C4-2B (cell line): ENCODE data around the gene PLCG2.

ENCODE experiments used
- H3K27ac ChIP-seq: fragments of 450-650 bp; 2 replicates; pipeline ENCODE4 v1.5.1; 2017
- CTCF ChIP-seq: fragments of 450-650 bp; conservative IDR thresholded peaks from 2 replicates; pipeline ENCODE4 v1.5.1; 2017; ENCODE audit warnings: mild to moderate bottlenecking
- ZFX ChIP-seq: fragments of 450-650 bp; IDR thresholded peaks from 2 replicates; pipeline ENCODE4 v1.6.1; 2017

The PLCG2 gene

DNA sequence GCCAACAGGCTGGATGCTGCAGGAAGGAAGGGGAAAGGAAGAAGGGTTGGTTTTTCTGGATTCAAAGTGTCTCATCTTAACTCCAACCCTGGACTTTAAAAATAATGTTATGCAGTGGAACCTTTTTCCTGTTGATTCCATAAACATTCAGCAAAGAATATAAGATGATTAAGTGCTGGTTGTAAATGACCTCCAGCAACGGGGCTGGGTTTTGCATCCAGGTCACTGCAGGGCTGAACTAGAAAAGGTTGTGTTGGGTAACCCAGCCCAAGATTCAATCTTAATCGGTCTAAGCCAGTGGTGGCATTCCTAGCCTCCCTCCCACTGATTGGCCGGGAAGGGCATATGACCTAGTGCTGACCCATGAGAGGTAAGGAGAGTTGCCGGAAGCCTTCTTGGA lies 34.2 kb upstream of the PLCG2 start:
- TF ChIP-seq ZFX (no peak), CTCF (no peak)
- H3K27ac ChIP-seq = no peak overlapping the region

DNA sequence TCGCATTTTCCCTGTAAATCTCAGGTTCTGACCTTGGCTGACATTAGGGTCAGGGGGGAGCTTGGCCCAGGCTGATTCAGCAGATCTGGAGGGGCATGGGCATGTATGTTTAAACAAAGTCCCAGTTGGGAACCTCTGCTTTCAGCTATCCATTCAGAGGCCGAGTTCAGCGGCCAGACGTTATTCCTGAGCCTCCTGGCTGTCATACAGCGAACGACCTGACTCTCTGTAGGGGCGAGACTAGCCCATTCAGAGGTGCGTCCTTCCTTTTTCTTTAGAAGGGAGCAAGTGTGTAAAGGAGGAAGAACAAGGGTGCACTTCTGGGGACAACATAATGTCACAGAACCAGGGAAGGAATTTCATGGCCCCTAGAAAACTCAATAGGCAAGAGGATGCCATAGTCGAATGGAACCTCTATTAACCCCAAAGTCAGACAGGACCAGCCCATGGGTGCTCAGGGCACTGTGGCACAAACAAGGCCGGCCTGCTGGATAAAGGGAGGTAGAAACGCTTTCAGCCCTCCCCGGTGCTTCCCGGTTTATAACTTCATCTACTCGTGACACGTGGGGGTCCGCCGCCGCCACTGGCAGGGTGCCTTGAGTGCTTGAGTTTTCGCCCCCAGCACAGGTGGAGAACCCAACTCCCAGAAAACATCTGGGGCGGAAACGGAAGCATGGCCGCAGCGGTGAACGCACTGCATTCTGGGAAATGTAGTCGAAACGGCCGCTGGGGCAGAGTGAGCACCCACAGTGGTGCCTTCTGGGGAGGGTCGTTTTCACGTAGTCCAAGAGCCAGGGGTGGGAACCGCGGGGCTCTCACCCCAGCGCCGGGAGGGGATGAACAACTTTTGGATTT lies 33.2 kb upstream of the PLCG2 start:
- no peak overlapping the region for H3K27ac ChIP-seq
- TF ChIP-seq ZFX = no peak
- no peak for TF ChIP-seq CTCF

- TF ChIP-seq CTCF (no peak), ZFX (no peak)
- H3K27ac ChIP-seq = no peak overlapping the region
These were observed 32.5 kb upstream of the PLCG2 start for GRCh38 chr16:81746566-81746965.

DNA sequence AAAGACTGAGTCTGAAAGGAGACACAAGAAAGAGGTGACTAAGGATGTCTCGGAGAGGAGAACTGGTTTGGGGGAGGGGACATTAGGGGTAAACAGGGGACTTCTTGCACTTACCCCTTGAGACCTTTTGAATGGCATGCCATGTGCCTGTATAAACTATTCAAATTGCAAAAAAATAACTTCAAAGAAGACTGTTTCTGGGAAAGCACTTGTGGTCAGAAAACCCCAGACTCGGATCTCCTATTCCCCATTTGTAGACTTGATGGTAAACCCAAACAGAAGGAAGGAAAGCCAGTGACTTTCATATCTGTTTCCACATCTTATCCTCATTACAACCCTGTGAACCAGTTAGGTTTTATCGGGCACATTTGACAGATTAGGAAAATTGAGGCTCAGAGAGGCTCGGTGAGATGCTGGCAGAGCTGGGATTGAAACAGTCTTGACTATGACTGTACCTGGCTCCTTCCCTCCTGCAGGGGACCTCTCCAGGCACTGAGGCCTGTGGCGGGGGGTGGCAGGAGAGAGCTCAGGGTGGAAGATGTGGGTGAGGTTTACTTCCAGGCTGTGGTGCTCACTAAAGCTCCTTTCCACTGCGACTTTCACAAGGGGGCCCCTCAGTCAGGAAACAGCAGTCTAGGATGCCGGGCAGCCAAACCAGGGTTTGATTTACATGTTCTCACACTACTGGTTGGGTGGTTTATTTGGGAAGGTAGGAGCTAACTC lies 30.5 kb upstream of the PLCG2 start:
- H3K27ac ChIP-seq = no peak overlapping the region
- TF ChIP-seq CTCF (no peak), ZFX (no peak)

DNA sequence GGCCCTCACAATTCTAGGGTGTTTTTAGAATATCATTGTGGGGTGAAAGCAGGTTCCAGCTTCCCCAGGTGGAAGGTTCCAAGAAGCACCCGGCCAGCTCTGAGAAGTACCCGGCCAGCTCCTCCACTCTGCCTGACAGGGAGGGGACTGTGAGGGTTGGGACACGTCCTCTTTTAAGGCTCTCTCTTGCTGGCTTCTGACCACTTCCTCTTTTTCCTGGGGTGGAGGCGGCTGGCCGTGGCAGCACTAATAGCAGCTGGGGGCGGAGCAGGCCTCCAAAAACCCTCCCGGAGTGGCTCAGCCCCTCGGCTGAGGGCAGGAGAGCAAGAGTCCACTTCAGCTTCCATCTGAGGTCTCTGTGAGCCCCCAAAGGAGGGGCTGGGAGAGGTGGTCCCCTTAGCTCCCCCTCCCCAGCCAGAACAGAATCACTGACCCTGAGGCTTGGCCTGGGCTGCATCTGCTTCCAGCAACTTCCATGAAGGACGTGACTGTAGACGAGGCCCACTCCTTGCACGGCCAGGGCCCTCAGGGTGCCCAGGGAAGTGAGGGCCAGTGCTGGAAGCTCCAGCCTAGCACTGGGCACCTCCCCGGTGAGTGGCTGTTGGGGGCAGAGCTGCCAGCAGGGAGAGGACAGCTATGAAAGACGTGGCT lies 26.7 kb upstream of the PLCG2 start:
- TF ChIP-seq ZFX = no peak
- TF ChIP-seq CTCF = no peak
- no peak overlapping the region for H3K27ac ChIP-seq

DNA sequence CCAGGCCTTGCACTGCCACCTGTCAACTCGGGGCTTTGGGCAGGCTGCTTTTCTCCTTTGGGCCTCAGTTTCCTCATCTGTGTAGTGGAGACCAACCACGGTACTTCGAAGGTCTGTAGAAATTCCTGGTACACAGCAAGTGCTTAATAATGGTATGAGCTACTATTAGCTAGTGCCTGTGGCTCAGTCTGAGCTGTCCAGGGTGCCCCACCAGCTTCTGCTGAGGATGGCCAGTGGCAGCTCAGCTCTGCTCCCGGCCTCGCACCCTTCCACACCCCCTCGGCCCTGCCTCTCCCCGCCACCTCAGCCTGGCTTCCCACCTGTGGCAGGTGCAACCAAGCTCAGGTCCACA lies 26.2 kb upstream of the PLCG2 start:
- TF ChIP-seq ZFX = no peak
- no peak for TF ChIP-seq CTCF
- no peak overlapping the region for H3K27ac ChIP-seq

DNA sequence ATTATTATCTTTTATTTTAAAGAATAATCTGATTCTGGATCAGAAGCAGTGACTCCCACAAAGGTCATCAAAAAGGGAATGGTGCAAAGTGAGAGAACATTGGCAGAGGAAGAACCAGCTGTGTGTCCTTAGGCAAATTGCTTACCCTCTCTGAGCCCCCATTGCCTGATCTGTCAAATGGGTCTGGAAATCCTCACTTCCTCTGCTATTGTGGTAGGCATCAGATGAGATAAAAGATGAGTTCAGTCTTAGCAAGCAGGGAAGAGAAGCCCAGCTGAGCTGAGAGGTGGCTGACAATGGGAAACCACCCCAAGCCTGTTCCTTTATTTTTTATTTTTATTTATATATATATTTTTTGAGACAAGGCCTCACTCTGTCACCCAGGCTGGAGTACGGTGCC lies 24.2 kb upstream of the PLCG2 start:
- H3K27ac ChIP-seq = no peak overlapping the region
- no peak for TF ChIP-seq CTCF
